ENCODE results near the gene DCC. TPM values are rescaled to one million over a fixed set of nuclear protein-coding genes. Genes with fewer than 3 reads are reported as not detected.

Gene DCC
- total RNA-seq, 1 experiment from 2014 or later, result not detected

- TF ChIP-seq CTCF (IDR thresholded peaks at IDR 0.05; ENCODE audit: unreplicated experiment), result no peak
- CTCF ChIA-PET, result interaction anchor here (0.5 to 0.9 kb wide), 4 partner anchors 26 to 1155 kb away, joined by 3 to 5 read pairs (median 3); partner anchors contain the start of gene DCC
- no peak overlapping the region for H3K27ac Mint-ChIP-seq (ENCODE audit: low read depth, unreplicated experiment)
- H3K4me3 Mint-ChIP-seq (ENCODE audit: unreplicated experiment), result no peak overlapping the region
- H3K4me1 Mint-ChIP-seq (ENCODE audit: insufficient read depth, unreplicated experiment), result peaks cover 11% of the 10 kb centered on the region
- BruUV-seq (replicated peaks), result no TSS peak
- intact Hi-C loops (cut with micrococcal nuclease), result no loop called here
- DNase-seq (ENCODE audit: unreplicated experiment), result peak; percentile 6
- POLR2A ChIA-PET, result interaction anchor here (0.9 kb wide), 1 partner anchor 162 kb away, joined by 3 read pairs; no protein-coding TSS in a partner anchor
- no peaks in the 10 kb centered on the region for H3K36me3 Mint-ChIP-seq (ENCODE audit: insufficient read depth, unreplicated experiment)
- H3K27me3 Mint-ChIP-seq (ENCODE audit: insufficient read depth, unreplicated experiment), result no peaks in the 10 kb centered on the region
- H3K9me3 Mint-ChIP-seq (ENCODE audit: unreplicated experiment), result no peaks in the 10 kb centered on the region
Observed at GRCh38 chr18:52312346-52312745, 27.7 kb upstream of the DCC start.

GRCh38 chr18:52313213-52313612 is 26.8 kb upstream of the DCC start:
- Mint-ChIP-seq H3K27me3 (ENCODE audit: insufficient read depth, unreplicated experiment) (no peaks in the 10 kb centered on the region), H3K36me3 (ENCODE audit: insufficient read depth, unreplicated experiment) (no peaks in the 10 kb centered on the region), H3K4me1 (ENCODE audit: insufficient read depth, unreplicated experiment) (peaks cover 11% of the 10 kb centered on the region), H3K27ac (ENCODE audit: low read depth, unreplicated experiment) (no peak overlapping the region), H3K9me3 (ENCODE audit: unreplicated experiment) (no peaks in the 10 kb centered on the region), H3K4me3 (ENCODE audit: unreplicated experiment) (no peak overlapping the region)
- POLR2A ChIA-PET, result no interaction called here
- CTCF ChIA-PET, result interaction anchor here (0.7 kb wide), 1 partner anchor 27 kb away, joined by 3 read pairs; the partner anchor contains the start of gene DCC
- no TSS peak for BruUV-seq (replicated peaks)
- no peak for DNase-seq (ENCODE audit: unreplicated experiment)
- intact Hi-C loops (cut with micrococcal nuclease), result no loop called here
- no peak for TF ChIP-seq CTCF (IDR thresholded peaks at IDR 0.05; ENCODE audit: unreplicated experiment)

- H3K9me3 Mint-ChIP-seq (ENCODE audit: unreplicated experiment), result no peaks in the 10 kb centered on the region
- intact Hi-C loops (cut with micrococcal nuclease), result no loop called here
- no peaks in the 10 kb centered on the region for H3K4me1 Mint-ChIP-seq (ENCODE audit: insufficient read depth, unreplicated experiment)
- no peak overlapping the region for H3K27ac Mint-ChIP-seq (ENCODE audit: low read depth, unreplicated experiment)
- H3K36me3 Mint-ChIP-seq (ENCODE audit: insufficient read depth, unreplicated experiment), result no peaks in the 10 kb centered on the region
- no TSS peak for BruUV-seq (replicated peaks)
- DNase-seq (ENCODE audit: unreplicated experiment), result no peak
- CTCF ChIA-PET, result interaction anchor here (0.7 kb wide), 1 partner anchor 571 kb away, joined by 3 read pairs; no protein-coding TSS in a partner anchor
- H3K27me3 Mint-ChIP-seq (ENCODE audit: insufficient read depth, unreplicated experiment), result no peaks in the 10 kb centered on the region
- H3K4me3 Mint-ChIP-seq (ENCODE audit: unreplicated experiment), result no peak overlapping the region
- POLR2A ChIA-PET, result no interaction called here
- TF ChIP-seq CTCF (IDR thresholded peaks at IDR 0.05; ENCODE audit: unreplicated experiment), result no peak
Observed at GRCh38 chr18:52319424-52319983, 20.5 kb upstream of the DCC start.

GRCh38 chr18:52322307-52322706 is 17.7 kb upstream of the DCC start:
- intact Hi-C loops (cut with micrococcal nuclease), result no loop called here
- H3K27ac Mint-ChIP-seq (ENCODE audit: low read depth, unreplicated experiment), result no peak overlapping the region
- DNase-seq (ENCODE audit: unreplicated experiment), result no peak
- CTCF ChIA-PET, result no interaction called here
- no peaks in the 10 kb centered on the region for H3K36me3 Mint-ChIP-seq (ENCODE audit: insufficient read depth, unreplicated experiment)
- peaks cover 2% of the 10 kb centered on the region for H3K9me3 Mint-ChIP-seq (ENCODE audit: unreplicated experiment)
- H3K4me3 Mint-ChIP-seq (ENCODE audit: unreplicated experiment), result no peak overlapping the region
- no peaks in the 10 kb centered on the region for H3K27me3 Mint-ChIP-seq (ENCODE audit: insufficient read depth, unreplicated experiment)
- BruUV-seq (replicated peaks), result no TSS peak
- POLR2A ChIA-PET, result no interaction called here
- no peaks in the 10 kb centered on the region for H3K4me1 Mint-ChIP-seq (ENCODE audit: insufficient read depth, unreplicated experiment)
- no peak for TF ChIP-seq CTCF (IDR thresholded peaks at IDR 0.05; ENCODE audit: unreplicated experiment)

Data from MCF 10A (cell line).